Umbilical cord (tissue), 2 donors: ENCODE measurements around the gene PLAAT4. TPM values are rescaled to one million over a fixed set of nuclear protein-coding genes. Genes with fewer than 3 reads are reported as not detected.
"Not testable (repeated sequence)": the region's sequence is repeated elsewhere in the genome, so short reads cannot be mapped to it uniquely, and the experiment has no call there.

ENCODE experiments used
- DNase-seq: peaks from one replicate; pipeline ENCODE4 v3.0.0-alpha.2; 2015; ENCODE audit warnings: low spot score
- total RNA-seq: library from RNA; depleted of rRNA; stranded (reverse); fragments of >200 nt; gene quantifications from one replicate; pipeline ENCODE4 v1.2.3, GENCODE V29; 2014; ENCODE audit warnings: low replicate concordance; ENCODE audit not compliant: insufficient read depth

The PLAAT4 gene
- total RNA-seq, 1 donor from 2014 or later, result not detected

GRCh38 chr11:63567044-63567840, 30.6 kb downstream of the PLAAT4 start:
- peak; percentile 89 for DNase-seq

GRCh38 chr11:63569570-63569969, 33.0 kb downstream of the PLAAT4 start:
- DNase-seq, result no peak

GRCh38 chr11:63572026-63572688, 35.5 kb downstream of the PLAAT4 start:
- no peak for DNase-seq

- peak; percentile 85 for DNase-seq
Observed at GRCh38 chr11:63573881-63574855, 37.6 kb downstream of the PLAAT4 start.

GRCh38 chr11:63574856-63575602, 38.4 kb downstream of the PLAAT4 start:
- peak; percentile 32 for DNase-seq

- DNase-seq, result not testable (repeated sequence)
Observed at GRCh38 chr11:63578882-63579281, 42.3 kb downstream of the PLAAT4 start.

- not testable (repeated sequence) for DNase-seq
Observed at GRCh38 chr11:63581224-63581623, 44.6 kb downstream of the PLAAT4 start.

- DNase-seq, result no peak
Observed at GRCh38 chr11:63583357-63583677, 46.7 kb downstream of the PLAAT4 start.

GRCh38 chr11:63586451-63587166, 50.0 kb downstream of the PLAAT4 start:
- DNase-seq, result no peak

- DNase-seq, result no peak
Observed at GRCh38 chr11:63589000-63589399, 52.4 kb downstream of the PLAAT4 start.

- DNase-seq, result no peak
Observed at GRCh38 chr11:63590024-63590788, 53.6 kb downstream of the PLAAT4 start.

- DNase-seq, result no peak
Observed at GRCh38 chr11:63592975-63593395, 56.4 kb downstream of the PLAAT4 start.

GRCh38 chr11:63595296-63595695, 58.7 kb downstream of the PLAAT4 start:
- DNase-seq, result no peak

Other genes with a start within 250 kb of the PLAAT4 start
- gene SLC22A9, start 167.0 kb upstream of the PLAAT4 start, total RNA-seq, result 2.2 TPM
- not detected for gene PLAAT5, start 45.6 kb upstream of the PLAAT4 start, total RNA-seq
- gene LGALS12, start 30.7 kb upstream of the PLAAT4 start, total RNA-seq, result 0.48 TPM
- gene PLAAT2, start 26.6 kb downstream of the PLAAT4 start, total RNA-seq, result not detected
- gene PLAAT3, start 77.6 kb downstream of the PLAAT4 start, total RNA-seq, result 7.5 TPM
- gene ATL3, start 134.6 kb downstream of the PLAAT4 start, total RNA-seq, result 153 TPM
- gene RTN3, start 144.7 kb downstream of the PLAAT4 start, total RNA-seq, result 56.6 TPM
- 14.9 TPM for gene ZFTA, start 232.0 kb downstream of the PLAAT4 start, total RNA-seq